Esophagus muscularis mucosa (tissue), 3 donors: ENCODE data around the gene TMEM185B.

Experiments
- POLR2AphosphoS5 ChIP-seq, 2 donors: sonication (generic); formaldehyde crosslinking; IDR thresholded peaks; one replicate each; pipeline ENCODE4 v1.6.1; 2017; ENCODE audit warnings: antibody characterized with exemption in 2 of 2
- TF ChIP-seq, protein P1 (sequence below), 3 experiments: fragments of 200-600 bp in 2 of 3; fragments of 450-650 bp in 1 of 3; sonication (generic) in 2 of 3; IDR thresholded peaks; one replicate each; pipeline ENCODE4 v1.5.1; 2017 to 2019; ENCODE audit warnings: antibody characterized with exemption in 3 of 3, mild to moderate bottlenecking in 2 of 3, moderate library complexity in 1 of 3

DNA sequence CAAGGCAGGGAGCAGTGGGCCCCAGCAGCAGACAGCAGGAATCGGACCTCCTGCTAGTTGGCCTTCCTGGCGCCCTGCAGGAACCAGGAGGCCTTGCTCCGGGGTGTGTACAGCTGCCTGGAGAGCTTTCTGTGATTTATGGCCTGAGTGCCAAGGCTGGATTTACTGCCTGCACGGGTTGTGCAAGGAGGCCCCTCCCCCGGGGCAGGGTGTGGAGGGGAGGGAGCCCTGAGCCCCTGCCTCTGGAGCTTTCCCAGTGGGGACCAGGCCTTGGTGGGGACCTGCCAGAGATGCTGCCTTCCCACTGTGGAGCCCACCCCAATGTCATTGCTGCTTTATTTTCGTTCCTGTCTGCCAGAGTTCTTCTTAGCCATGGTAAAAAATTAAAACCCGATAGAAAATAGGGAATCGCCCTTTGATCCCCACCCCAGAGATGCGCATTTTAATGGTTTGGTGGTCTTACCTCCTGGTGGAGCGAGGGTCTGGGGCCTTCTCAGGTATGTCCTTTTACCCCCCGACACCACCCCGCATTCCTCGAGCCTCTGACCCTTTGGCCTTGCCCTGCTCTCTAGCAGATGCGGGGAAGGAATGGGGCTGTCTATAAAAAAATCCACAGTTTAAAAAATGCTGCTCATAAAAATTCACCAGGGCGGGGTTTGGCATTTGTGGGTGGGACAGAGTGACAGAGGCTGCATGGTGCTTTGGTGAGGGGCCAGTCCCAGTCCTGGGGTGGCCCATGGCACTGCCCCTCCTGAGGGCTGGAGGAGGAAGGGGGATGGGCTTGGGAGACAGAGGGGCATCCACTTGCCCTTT lies 22.5 kb upstream of the TMEM185B start:
- TF ChIP-seq POLR2AphosphoS5 (IDR thresholded peaks at IDR 0.05) = no peak
- TF ChIP-seq, protein P1, sequence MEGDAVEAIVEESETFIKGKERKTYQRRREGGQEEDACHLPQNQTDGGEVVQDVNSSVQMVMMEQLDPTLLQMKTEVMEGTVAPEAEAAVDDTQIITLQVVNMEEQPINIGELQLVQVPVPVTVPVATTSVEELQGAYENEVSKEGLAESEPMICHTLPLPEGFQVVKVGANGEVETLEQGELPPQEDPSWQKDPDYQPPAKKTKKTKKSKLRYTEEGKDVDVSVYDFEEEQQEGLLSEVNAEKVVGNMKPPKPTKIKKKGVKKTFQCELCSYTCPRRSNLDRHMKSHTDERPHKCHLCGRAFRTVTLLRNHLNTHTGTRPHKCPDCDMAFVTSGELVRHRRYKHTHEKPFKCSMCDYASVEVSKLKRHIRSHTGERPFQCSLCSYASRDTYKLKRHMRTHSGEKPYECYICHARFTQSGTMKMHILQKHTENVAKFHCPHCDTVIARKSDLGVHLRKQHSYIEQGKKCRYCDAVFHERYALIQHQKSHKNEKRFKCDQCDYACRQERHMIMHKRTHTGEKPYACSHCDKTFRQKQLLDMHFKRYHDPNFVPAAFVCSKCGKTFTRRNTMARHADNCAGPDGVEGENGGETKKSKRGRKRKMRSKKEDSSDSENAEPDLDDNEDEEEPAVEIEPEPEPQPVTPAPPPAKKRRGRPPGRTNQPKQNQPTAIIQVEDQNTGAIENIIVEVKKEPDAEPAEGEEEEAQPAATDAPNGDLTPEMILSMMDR (IDR thresholded peaks at IDR 0.05) = no peak
